GM13976 (cell line): ENCODE results near the gene TNFRSF19.
A peak's percentile ranks its signal among the peaks of the same experiment; 100 is the strongest.

Experiments
- DNase-seq: peaks from one replicate; pipeline ENCODE4 v3.0.0; 2012; ENCODE audit warnings: low spot score
- CTCF ChIP-seq: IDR thresholded peaks from 2 replicates; pipeline ENCODE4 v1.5.1; 2012; ENCODE audit warnings: borderline replicate concordance, mild to moderate bottlenecking; ENCODE audit not compliant: insufficient read depth; ENCODE audit errors: extremely low read depth, missing control alignments, control extremely low read depth
- in situ Hi-C: fragments of 300-500 bp; cut with MboI; formaldehyde crosslinking; loops from one replicate; pipeline ENCODE4 v1.12.0; 2022; ENCODE audit warnings: low sequenced_read_pairs, mixed read lengths, inconsistent platforms; ENCODE audit not compliant: unreplicated experiment

The TNFRSF19 gene

GRCh38 chr13:23578411-23579071 lies 8.3 kb downstream of the TNFRSF19 start:
- peak; percentile 79 for TF ChIP-seq CTCF
- in situ Hi-C loops, result loop anchor here (10.0 kb wide), 1 partner anchor 286 kb away; no protein-coding TSS in a partner anchor
- DNase-seq, result peak; percentile 75

- DNase-seq, result peak; percentile 95
- in situ Hi-C loops, result loop anchor here (10.0 kb wide), 1 partner anchor 286 kb away; no protein-coding TSS in a partner anchor
- no peak for TF ChIP-seq CTCF
These were observed 9.1 kb downstream of the TNFRSF19 start for GRCh38 chr13:23579072-23579895.

- TF ChIP-seq CTCF, result no peak
- no peak for DNase-seq
- in situ Hi-C loops, result loop anchor here (10.0 kb wide), 1 partner anchor 285 kb away; no protein-coding TSS in a partner anchor
These were observed 9.9 kb downstream of the TNFRSF19 start for GRCh38 chr13:23579896-23580683.

GRCh38 chr13:23580684-23581060 lies 10.5 kb downstream of the TNFRSF19 start:
- DNase-seq, result no peak
- no peak for TF ChIP-seq CTCF
- in situ Hi-C loops, result no loop called here

- in situ Hi-C loops, result no loop called here
- TF ChIP-seq CTCF, result no peak
These were observed 13.3 kb downstream of the TNFRSF19 start for GRCh38 chr13:23583491-23583890.

GRCh38 chr13:23584275-23584674 lies 14.1 kb downstream of the TNFRSF19 start:
- no peak for TF ChIP-seq CTCF
- in situ Hi-C loops, result no loop called here
- DNase-seq, result no peak

More at GRCh38 chr13:23583491-23583890, 13.3 kb downstream of the TNFRSF19 start:
- no peak for DNase-seq
